Psoas muscle (tissue), 8 donors: ENCODE data around the gene RBM23. TPM values are rescaled to one million over a fixed set of nuclear protein-coding genes. Genes with fewer than 3 reads are reported as not detected.
A peak's percentile ranks its signal among the peaks of the same experiment; 100 is the strongest.

Experiments used
- ATAC-seq, 4 donors: fragments of 200-7000 bp; cut with Tn5 transposase; one replicate each; pipeline ENCODE4 v1.9.1; 2020; ENCODE audit warnings: moderate library complexity in 3 of 4, mild to moderate bottlenecking in 2 of 4
- DNase-seq, 2 donors: peaks; one replicate each; pipeline ENCODE4 v3.0.0-alpha.2; 2020
- H3K27ac ChIP-seq: fragments of 200-600 bp; one replicate; pipeline ENCODE4 v1.8.0; 2022
- H3K27me3 ChIP-seq, 3 donors: fragments of 200-600 bp in 1 of 3; one replicate each; pipeline versions ENCODE4 v1.6.1 to v1.8.0; 2013 to 2022; ENCODE audit warnings: low read length in 2 of 3, mild to moderate bottlenecking in 2 of 3, moderate library complexity in 1 of 3; ENCODE audit not compliant: insufficient read depth in 3 of 3
- H3K36me3 ChIP-seq, 2 donors: fragments of 200-600 bp in 1 of 2; one replicate each; pipeline versions ENCODE4 v1.6.1 to v1.8.0; 2013 to 2022; ENCODE audit warnings: low read depth in 1 of 2, mild to moderate bottlenecking in 1 of 2, moderate library complexity in 1 of 2; ENCODE audit not compliant: insufficient read depth in 1 of 2
- H3K4me1 ChIP-seq: fragments of 200-600 bp; one replicate; pipeline ENCODE4 v1.8.0; 2022
- H3K4me3 ChIP-seq: fragments of 200-600 bp; one replicate; pipeline ENCODE4 v1.8.0; 2022; ENCODE audit warnings: mild to moderate bottlenecking
- H3K9me3 ChIP-seq: fragments of 200-600 bp; one replicate; pipeline ENCODE4 v1.8.0; 2022
- CTCF ChIP-seq: fragments of 200-600 bp; IDR thresholded peaks from one replicate; pipeline ENCODE4 v1.8.0; 2022; ENCODE audit warnings: antibody characterized with exemption
- WGBS, 3 donors: extraction: QIAGEN DNeasy Blood & Tissue Kit; methylation state at CpG; one replicate each; pipeline versions ENCODE4 v1.1.6 to v1.1.7; 2013; 5-methylcytosine and 5-hydroxymethylcytosine counted together
- intact Hi-C, 2 donors: fragments of 100-400 bp; cut with DNase I; formaldehyde crosslinking; loops; one replicate each; pipeline versions ENCODE4 v1.11.0 to v1.14.2; 2022
- polyA plus RNA-seq, 3 donors: library from polyadenylated mRNA; stranded (reverse); fragments of 200-250 nt; gene quantifications; one replicate each; pipeline ENCODE4 v1.2.3, GENCODE V29; 2013
- total RNA-seq, 4 donors: library from RNA; stranded (reverse); fragmentation: NEBNext Ultra II Directional in 2 of 4; extraction: Animal tissue kit (Norgen Biotek cat#: 25700) in 2 of 4; gene quantifications; one replicate each; pipeline versions ENCODE4 v1.2.1 to v1.2.4, GENCODE V29; 2021 to 2023
- donor health status: healthy with polysubstance abuse.
- donor health status: DM: no; HTN: no; CAD: no; lungs with moderate emphysema.
- donor health status: Bipolar disorder and iron deficiency.
- donor health status: healthy.
- donor health status: DM: yes; HTN: yes; CAD: no.
- donor health status: DM: no; HTN: no; CAD: no.
- donor health status: DM: no; HTN: no; CAD: no.
- donor health status: DM: yes; HTN: yes; CAD: no.

The RBM23 gene
- total and polyA plus RNA-seq, 7 donors: 18.4 to 42.1 (median 26.7) TPM

- H3K36me3 ChIP-seq: peaks cover 13 to 88% of the 10 kb centered on the region in 2 donors
- ATAC-seq (no peak), DNase-seq (no peak)
- H3K4me3 ChIP-seq: no peak overlapping the region
- no peaks in the 10 kb centered on the region for H3K4me1 ChIP-seq
- no peaks in the 10 kb centered on the region for H3K9me3 ChIP-seq
- 91 to 100% (median 96%) methylated on average over 2 of the region's 2 CpGs for WGBS, 3 donors
- H3K27me3 ChIP-seq: no peaks in the 10 kb centered on the region
- H3K27ac ChIP-seq: no peak overlapping the region
- TF ChIP-seq CTCF: no peak
- intact Hi-C loops: no loop called here
These were observed 15.2 kb downstream of the RBM23 start for GRCh38 chr14:22903742-22904087.

- Histone ChIP-seq H3K36me3 (peaks cover 13 to 69% of the 10 kb centered on the region in 2 donors), H3K9me3 (no peaks in the 10 kb centered on the region), H3K27ac (no peak overlapping the region), H3K4me1 (no peaks in the 10 kb centered on the region), H3K27me3 (no peaks in the 10 kb centered on the region), H3K4me3 (no peak overlapping the region)
- TF ChIP-seq CTCF: no peak
- DNase-seq: no peak
- 91 to 95% (median 94%) methylated on average over 7 of the region's 7 CpGs for WGBS, 3 donors
- intact Hi-C loops: loop anchor here in 1 of 2 donors (2.0 kb wide), 1 partner anchor 29 kb away; no protein-coding TSS in a partner anchor
- no peak for ATAC-seq
These were observed 17.1 kb downstream of the RBM23 start for GRCh38 chr14:22901799-22902198.

- intact Hi-C loops: loop anchor here in 1 of 2 donors (2.0 kb wide), 1 partner anchor 27 kb away; no protein-coding TSS in a partner anchor
- Histone ChIP-seq H3K27me3 (no peaks in the 10 kb centered on the region), H3K9me3 (no peaks in the 10 kb centered on the region), H3K27ac (no peak overlapping the region), H3K4me3 (no peak overlapping the region), H3K4me1 (no peaks in the 10 kb centered on the region), H3K36me3 (peaks cover 13 to 53% of the 10 kb centered on the region in 2 donors)
- DNase-seq: no peak
- ATAC-seq: peak; percentile 58 to 79 (median 65)
- 38 to 59% (median 57%) methylated on average over 3 of the region's 3 CpGs for WGBS, 3 donors
- peak; percentile 46 for TF ChIP-seq CTCF
These were observed 18.7 kb downstream of the RBM23 start for GRCh38 chr14:22900081-22900799.

- no peak overlapping the region for H3K4me3 ChIP-seq
- 43 to 63% (median 53%) methylated on average over 8 of the region's 8 CpGs for WGBS, 3 donors
- no peaks in the 10 kb centered on the region for H3K9me3 ChIP-seq
- intact Hi-C loops: no loop called here
- DNase-seq (no peak), ATAC-seq (peak; percentile 74 to 84 (median 84))
- peak overlapping the region; percentile 50 for H3K27ac ChIP-seq
- H3K27me3 ChIP-seq: no peaks in the 10 kb centered on the region
- H3K4me1 ChIP-seq: no peaks in the 10 kb centered on the region
- TF ChIP-seq CTCF: no peak
- H3K36me3 ChIP-seq: peaks cover 5 to 36% of the 10 kb centered on the region in 2 donors
These were observed 20.5 kb downstream of the RBM23 start for GRCh38 chr14:22898302-22899090.
